H1 (cell line): ENCODE data around the gene MSI2.

Experiments used
- CHD1 ChIP-seq: IDR thresholded peaks from 2 replicates; pipeline ENCODE4 v1.6.1; 2012; ENCODE audit warnings: low read depth, low read length, improper control_type of control experiment
- EGR1 ChIP-seq: IDR thresholded peaks from 2 replicates; pipeline ENCODE4 v1.6.1; 2011; ENCODE audit warnings: low read depth, low read length, borderline replicate concordance
- EZH2 ChIP-seq: fragments of 200-600 bp; sonication (generic); IDR thresholded peaks from 2 replicates; pipeline ENCODE4 v1.7.1; 2012; ENCODE audit warnings: low read depth, mild to moderate bottlenecking, moderate library complexity, low read length, inconsistent platforms; ENCODE audit not compliant: severe bottlenecking
- GABPA ChIP-seq: IDR thresholded peaks from 2 replicates; pipeline ENCODE4 v1.6.1; 2011; ENCODE audit warnings: mild to moderate bottlenecking, low read length, moderate library complexity, borderline replicate concordance; ENCODE audit not compliant: insufficient read depth
- POLR2AphosphoS5 ChIP-seq: IDR thresholded peaks from 2 replicates; pipeline ENCODE4 v1.6.1; 2011; ENCODE audit warnings: low read depth, low read length
- TF ChIP-seq, protein P1 (sequence below), 3 experiments: IDR thresholded peaks; 1 replicate in 2 of 3; 2 replicates in 1 of 3; pipeline versions ENCODE4 v1.5.1 to v1.6.1; 2011; ENCODE audit warnings: low read length in 3 of 3, mild to moderate bottlenecking in 3 of 3, inconsistent platforms in 2 of 3, low read depth in 1 of 3, moderate library complexity in 1 of 3; ENCODE audit not compliant: insufficient read depth in 1 of 3; ENCODE audit errors: control extremely low read depth in 1 of 3
- TF ChIP-seq, protein P2 (sequence below): IDR thresholded peaks from 2 replicates; pipeline ENCODE4 v1.6.1; 2012; ENCODE audit warnings: inconsistent platforms

DNA sequence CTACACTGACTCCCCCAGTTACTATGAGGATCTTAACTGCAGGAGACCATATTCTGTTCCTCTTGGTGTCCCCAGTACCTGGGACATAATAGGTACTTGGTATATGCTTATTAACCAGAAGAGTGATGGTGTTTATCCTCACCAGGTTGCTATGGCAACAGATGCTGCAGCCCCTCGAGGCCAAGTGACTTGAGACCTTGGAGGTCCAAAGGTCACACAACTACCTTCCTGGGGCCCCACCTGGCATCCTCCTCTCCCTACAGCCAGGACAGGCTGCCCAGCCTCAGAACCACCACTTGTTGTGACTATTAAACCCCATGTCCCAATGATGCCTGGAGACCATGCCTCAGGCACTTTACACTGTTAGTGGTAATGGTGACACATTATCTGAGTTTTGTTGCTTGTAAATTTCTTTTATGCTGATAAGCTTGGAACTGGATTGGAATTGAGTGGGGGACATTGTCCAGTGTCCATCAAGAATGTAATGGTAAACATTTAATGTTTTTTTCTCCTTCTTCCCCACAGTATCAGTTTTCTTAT is 299.4 kb downstream of the MSI2 start:
- TF ChIP-seq, protein P1, sequence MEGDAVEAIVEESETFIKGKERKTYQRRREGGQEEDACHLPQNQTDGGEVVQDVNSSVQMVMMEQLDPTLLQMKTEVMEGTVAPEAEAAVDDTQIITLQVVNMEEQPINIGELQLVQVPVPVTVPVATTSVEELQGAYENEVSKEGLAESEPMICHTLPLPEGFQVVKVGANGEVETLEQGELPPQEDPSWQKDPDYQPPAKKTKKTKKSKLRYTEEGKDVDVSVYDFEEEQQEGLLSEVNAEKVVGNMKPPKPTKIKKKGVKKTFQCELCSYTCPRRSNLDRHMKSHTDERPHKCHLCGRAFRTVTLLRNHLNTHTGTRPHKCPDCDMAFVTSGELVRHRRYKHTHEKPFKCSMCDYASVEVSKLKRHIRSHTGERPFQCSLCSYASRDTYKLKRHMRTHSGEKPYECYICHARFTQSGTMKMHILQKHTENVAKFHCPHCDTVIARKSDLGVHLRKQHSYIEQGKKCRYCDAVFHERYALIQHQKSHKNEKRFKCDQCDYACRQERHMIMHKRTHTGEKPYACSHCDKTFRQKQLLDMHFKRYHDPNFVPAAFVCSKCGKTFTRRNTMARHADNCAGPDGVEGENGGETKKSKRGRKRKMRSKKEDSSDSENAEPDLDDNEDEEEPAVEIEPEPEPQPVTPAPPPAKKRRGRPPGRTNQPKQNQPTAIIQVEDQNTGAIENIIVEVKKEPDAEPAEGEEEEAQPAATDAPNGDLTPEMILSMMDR (IDR thresholded peaks at IDR 0.05; ENCODE audit: control extremely low read depth in 1 of 3, insufficient read depth in 1 of 3, low read depth in 1 of 3, low read length in 3 of 3), result no peak
- TF ChIP-seq GABPA, result no peak
- TF ChIP-seq EZH2, result no peak
- TF ChIP-seq POLR2AphosphoS5, result no peak
- no peak for TF ChIP-seq CHD1
- TF ChIP-seq, protein P2, sequence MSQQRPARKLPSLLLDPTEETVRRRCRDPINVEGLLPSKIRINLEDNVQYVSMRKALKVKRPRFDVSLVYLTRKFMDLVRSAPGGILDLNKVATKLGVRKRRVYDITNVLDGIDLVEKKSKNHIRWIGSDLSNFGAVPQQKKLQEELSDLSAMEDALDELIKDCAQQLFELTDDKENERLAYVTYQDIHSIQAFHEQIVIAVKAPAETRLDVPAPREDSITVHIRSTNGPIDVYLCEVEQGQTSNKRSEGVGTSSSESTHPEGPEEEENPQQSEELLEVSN, result no peak
- no peak for TF ChIP-seq EGR1
